Lung (tissue), 12 donors: Measurements from ENCODE around the gene OAS1. TPM values are rescaled to one million over a fixed set of nuclear protein-coding genes. Genes with fewer than 3 reads are reported as not detected.

Experiments used
- ATAC-seq: fragments of 200-7000 bp; cut with Tn5 transposase; one replicate; pipeline ENCODE4 v1.9.1; 2020; ENCODE audit warnings: moderate number of reproducible peaks; ENCODE audit not compliant: insufficient read depth, low FRiP score
- DNase-seq, 3 donors: peaks; one replicate each; pipeline ENCODE4 v3.0.0-alpha.2; 2013 to 2017
- H3K27ac ChIP-seq, 2 donors: one replicate each; pipeline ENCODE4 v1.5.1; 2013; ENCODE audit warnings: mild to moderate bottlenecking in 2 of 2, moderate library complexity in 2 of 2, control low read depth in 1 of 2, inconsistent platforms in 1 of 2, low read depth in 1 of 2, low read length in 1 of 2
- H3K27me3 ChIP-seq, 3 donors: one replicate each; pipeline ENCODE4 v1.5.1; 2013; ENCODE audit warnings: low read length in 2 of 3; ENCODE audit not compliant: control insufficient read depth in 3 of 3, insufficient read depth in 3 of 3
- H3K36me3 ChIP-seq, 4 donors: one replicate each; pipeline ENCODE4 v1.5.1; 2013; ENCODE audit warnings: low read length in 4 of 4, mild to moderate bottlenecking in 1 of 4, moderate library complexity in 1 of 4; ENCODE audit not compliant: control insufficient read depth in 4 of 4, insufficient read depth in 4 of 4
- H3K4me1 ChIP-seq, 5 donors: one replicate each; pipeline ENCODE4 v1.5.1; 2013; ENCODE audit warnings: low read length in 5 of 5, mild to moderate bottlenecking in 2 of 5, moderate library complexity in 1 of 5; ENCODE audit not compliant: control insufficient read depth in 5 of 5, insufficient read depth in 5 of 5
- H3K4me3 ChIP-seq: one replicate; pipeline ENCODE4 v1.5.1; 2013; ENCODE audit warnings: mild to moderate bottlenecking, control low read depth, moderate library complexity
- H3K9ac ChIP-seq, 2 donors: one replicate each; pipeline ENCODE4 v1.5.1; 2013; ENCODE audit warnings: low read length in 2 of 2, control low read depth in 1 of 2; ENCODE audit not compliant: insufficient read depth in 1 of 2
- H3K9me3 ChIP-seq, 4 donors: one replicate each; pipeline ENCODE4 v1.5.1; 2013; ENCODE audit warnings: low read length in 3 of 4, mild to moderate bottlenecking in 1 of 4, moderate library complexity in 1 of 4; ENCODE audit not compliant: control insufficient read depth in 4 of 4, insufficient read depth in 3 of 4
- WGBS, 2 donors: extraction: QIAGEN DNeasy Blood & Tissue Kit; methylation state at CpG; one replicate each; pipeline ENCODE4 v1.1.7; 2013; 5-methylcytosine and 5-hydroxymethylcytosine counted together
- polyA plus RNA-seq, 2 donors: library from polyadenylated mRNA; stranded (reverse); fragments of 200-250 nt; gene quantifications; one replicate each; pipeline ENCODE4 v1.2.1, GENCODE V29; 2013
- total RNA-seq, 2 donors: library from RNA; depleted of rRNA in 1 of 2; stranded (reverse); fragments of >200 nt in 1 of 2; gene quantifications; one replicate each; pipeline ENCODE4 v1.2.1, GENCODE V29; 2014 to 2021
- TF ChIP-seq, protein P1 (sequence below): IDR thresholded peaks from 2 replicates; pipeline ENCODE4 v1.5.1; 2012; ENCODE audit warnings: mild to moderate bottlenecking; ENCODE audit errors: control extremely low read depth, extremely low read depth
- donor health status: control.
- donor health status: control.
- donor health status: Bipolar disorder and iron deficiency.
- donor health status: healthy.
- donor health status: DM: yes; HTN: yes; CAD: no.

OAS1 gene
- total and polyA plus RNA-seq, 4 donors = 14.6 to 40.3 (median 18.5) TPM

GRCh38 chr12:112939761-112940381 is 33.1 kb downstream of the OAS1 start:
- 20 to 41% methylated on average over 7 of the region's 7 CpGs for WGBS, 2 donors
- TF ChIP-seq, protein P1, sequence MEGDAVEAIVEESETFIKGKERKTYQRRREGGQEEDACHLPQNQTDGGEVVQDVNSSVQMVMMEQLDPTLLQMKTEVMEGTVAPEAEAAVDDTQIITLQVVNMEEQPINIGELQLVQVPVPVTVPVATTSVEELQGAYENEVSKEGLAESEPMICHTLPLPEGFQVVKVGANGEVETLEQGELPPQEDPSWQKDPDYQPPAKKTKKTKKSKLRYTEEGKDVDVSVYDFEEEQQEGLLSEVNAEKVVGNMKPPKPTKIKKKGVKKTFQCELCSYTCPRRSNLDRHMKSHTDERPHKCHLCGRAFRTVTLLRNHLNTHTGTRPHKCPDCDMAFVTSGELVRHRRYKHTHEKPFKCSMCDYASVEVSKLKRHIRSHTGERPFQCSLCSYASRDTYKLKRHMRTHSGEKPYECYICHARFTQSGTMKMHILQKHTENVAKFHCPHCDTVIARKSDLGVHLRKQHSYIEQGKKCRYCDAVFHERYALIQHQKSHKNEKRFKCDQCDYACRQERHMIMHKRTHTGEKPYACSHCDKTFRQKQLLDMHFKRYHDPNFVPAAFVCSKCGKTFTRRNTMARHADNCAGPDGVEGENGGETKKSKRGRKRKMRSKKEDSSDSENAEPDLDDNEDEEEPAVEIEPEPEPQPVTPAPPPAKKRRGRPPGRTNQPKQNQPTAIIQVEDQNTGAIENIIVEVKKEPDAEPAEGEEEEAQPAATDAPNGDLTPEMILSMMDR = no peak
- Histone ChIP-seq H3K4me1 (peaks cover 0 to 13% (median 3%) of the 10 kb centered on the region in 5 donors), H3K9me3 (peaks cover 0 to 2% (median 0%) of the 10 kb centered on the region in 4 donors), H3K36me3 (peaks cover 0 to 14% (median 9%) of the 10 kb centered on the region in 4 donors), H3K27me3 (no peaks in the 10 kb centered on the region), H3K9ac (no peak overlapping the region), H3K27ac (no peak overlapping the region), H3K4me3 (no peak overlapping the region)
- peak in 1 of 3 donors; percentile 14 for DNase-seq
- ATAC-seq = no peak

- Histone ChIP-seq H3K4me1 (peaks cover 0 to 13% (median 3%) of the 10 kb centered on the region in 5 donors), H3K27ac (no peak overlapping the region), H3K4me3 (no peak overlapping the region), H3K27me3 (no peaks in the 10 kb centered on the region), H3K9me3 (peaks cover 0 to 2% (median 0%) of the 10 kb centered on the region in 4 donors), H3K36me3 (peaks cover 0 to 18% (median 12%) of the 10 kb centered on the region in 4 donors), H3K9ac (no peak overlapping the region)
- ATAC-seq (no peak), DNase-seq (no peak)
- 91 to 94% methylated on average over 16 of the region's 16 CpGs for WGBS, 2 donors
- TF ChIP-seq, protein P1 = no peak
Measured at GRCh38 chr12:112941528-112942335, 35.0 kb downstream of the OAS1 start.

DNA sequence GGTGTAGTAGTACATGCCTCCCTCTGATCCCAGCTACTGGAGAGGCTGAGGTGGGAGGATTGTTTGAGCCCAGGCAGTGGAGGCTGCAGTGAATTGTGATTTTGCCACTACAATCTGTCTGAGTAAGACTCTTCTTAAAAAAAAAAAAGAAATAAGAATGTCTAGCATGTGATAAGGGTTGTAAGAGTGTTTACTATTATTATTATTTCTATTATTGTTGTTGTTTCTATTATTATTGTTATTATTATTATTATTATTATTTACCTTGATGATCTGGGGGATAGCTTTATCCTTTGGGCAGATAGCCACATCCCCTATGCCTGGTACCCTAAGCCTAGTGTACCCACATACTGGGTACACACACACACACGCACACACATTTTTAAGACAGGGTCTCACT is 35.8 kb downstream of the OAS1 start:
- no peak overlapping the region for H3K4me3 ChIP-seq
- H3K9me3 ChIP-seq = peaks cover 0 to 2% (median 0%) of the 10 kb centered on the region in 4 donors
- ATAC-seq = no peak
- no peak overlapping the region for H3K9ac ChIP-seq
- H3K4me1 ChIP-seq = peaks cover 0 to 13% (median 3%) of the 10 kb centered on the region in 5 donors
- 98 to 100% methylated on average over 1 of the region's 1 CpG for WGBS, 2 donors
- H3K27me3 ChIP-seq = no peaks in the 10 kb centered on the region
- H3K36me3 ChIP-seq = peaks cover 5 to 24% (median 15%) of the 10 kb centered on the region in 4 donors
- no peak overlapping the region for H3K27ac ChIP-seq
- no peak for DNase-seq
- TF ChIP-seq, protein P1 = no peak
